ENCODE measurements around the gene MAGI1. TPM values are rescaled to one million over a fixed set of nuclear protein-coding genes. Genes with fewer than 3 reads are reported as not detected.

The MAGI1 gene
- total RNA-seq, 1 donor from 2014 or later, result 45.8 TPM

- ATAC-seq (peak; percentile 35), DNase-seq (no peak)
- peaks cover 9% of the 10 kb centered on the region for H3K4me1 ChIP-seq
- no peaks in the 10 kb centered on the region for H3K9me3 ChIP-seq
- H3K27me3 ChIP-seq, result no peaks in the 10 kb centered on the region
- peak overlapping the region; percentile 80 for H3K4me3 ChIP-seq
- peak overlapping the region; percentile 88 for H3K27ac ChIP-seq
- intact Hi-C loops (cut with DNase I), result no loop called here
- H3K36me3 ChIP-seq, result no peaks in the 10 kb centered on the region
- TF ChIP-seq CTCF (IDR thresholded peaks at IDR 0.05), result no peak
Observed at GRCh38 chr3:66038384-66038725, 363 bp downstream of the MAGI1 start.

GRCh38 chr3:66037986-66038369, 740 bp downstream of the MAGI1 start:
- Histone ChIP-seq H3K9me3 (no peaks in the 10 kb centered on the region), H3K4me1 (peaks cover 9% of the 10 kb centered on the region), H3K36me3 (no peaks in the 10 kb centered on the region), H3K27ac (peak overlapping the region; percentile 88), H3K27me3 (no peaks in the 10 kb centered on the region), H3K4me3 (peak overlapping the region; percentile 80)
- DNase-seq (peak; percentile 73), ATAC-seq (peak; percentile 1)
- intact Hi-C loops (cut with DNase I), result no loop called here
- TF ChIP-seq CTCF (IDR thresholded peaks at IDR 0.05), result no peak

- intact Hi-C loops (cut with DNase I), result no loop called here
- no peaks in the 10 kb centered on the region for H3K36me3 ChIP-seq
- H3K4me1 ChIP-seq, result peaks cover 9% of the 10 kb centered on the region
- no peaks in the 10 kb centered on the region for H3K9me3 ChIP-seq
- peak overlapping the region; percentile 88 for H3K27ac ChIP-seq
- peak; percentile 24 for TF ChIP-seq CTCF (IDR thresholded peaks at IDR 0.05)
- peak; percentile 78 for DNase-seq
- peak overlapping the region; percentile 80 for H3K4me3 ChIP-seq
- peak; percentile 53 for ATAC-seq
- H3K27me3 ChIP-seq, result no peaks in the 10 kb centered on the region
Observed at GRCh38 chr3:66037330-66037985, 1.3 kb downstream of the MAGI1 start.

- H3K36me3 ChIP-seq, result no peaks in the 10 kb centered on the region
- peaks cover 9% of the 10 kb centered on the region for H3K4me1 ChIP-seq
- intact Hi-C loops (cut with DNase I), result no loop called here
- DNase-seq, result no peak
- peak overlapping the region; percentile 80 for H3K4me3 ChIP-seq
- no peaks in the 10 kb centered on the region for H3K9me3 ChIP-seq
- peak overlapping the region; percentile 88 for H3K27ac ChIP-seq
- peak; percentile 8 for ATAC-seq
- TF ChIP-seq CTCF (IDR thresholded peaks at IDR 0.05), result no peak
- no peaks in the 10 kb centered on the region for H3K27me3 ChIP-seq
Observed at GRCh38 chr3:66036586-66037148, 2.1 kb downstream of the MAGI1 start.

GRCh38 chr3:66035763-66036477, 2.8 kb downstream of the MAGI1 start:
- ATAC-seq, result no peak
- DNase-seq, result no peak
- Histone ChIP-seq H3K9me3 (no peaks in the 10 kb centered on the region), H3K4me1 (peaks cover 9% of the 10 kb centered on the region), H3K27me3 (no peaks in the 10 kb centered on the region), H3K27ac (peak overlapping the region; percentile 88), H3K4me3 (peak overlapping the region; percentile 80), H3K36me3 (no peaks in the 10 kb centered on the region)
- intact Hi-C loops (cut with DNase I), result no loop called here
- TF ChIP-seq CTCF (IDR thresholded peaks at IDR 0.05), result no peak
